NCI-H2171 treated with DMSO at 0.1 percent for 48 hours (cell line): ENCODE measurements around the gene NCOA6.
A peak's percentile ranks its signal among the peaks of the same experiment; 100 is the strongest.
"Not testable (repeated sequence)": the region's sequence is repeated elsewhere in the genome, so short reads cannot be mapped to it uniquely, and the experiment has no call there.

ENCODE experiments used
- DNase-seq: peaks from one replicate; lab custom pipeline; 2025; lab: John Stamatoyannopoulos, UW

The NCOA6 gene

GRCh38 chr20:34719242-34720017 is 106.0 kb downstream of the NCOA6 start:
- DNase-seq: not testable (repeated sequence)

GRCh38 chr20:34717230-34718095 is 108.0 kb downstream of the NCOA6 start:
- no peak for DNase-seq

- no peak for DNase-seq
Measured at GRCh38 chr20:34716921-34717229, 108.6 kb downstream of the NCOA6 start.

- no peak for DNase-seq
Measured at GRCh38 chr20:34715384-34715783, 110.1 kb downstream of the NCOA6 start.

- DNase-seq: not testable (repeated sequence)
Measured at GRCh38 chr20:34713944-34714515, 111.4 kb downstream of the NCOA6 start.

GRCh38 chr20:34713194-34713943 is 112.1 kb downstream of the NCOA6 start:
- peak; percentile 49 for DNase-seq

- DNase-seq: no peak
Measured at GRCh38 chr20:34712525-34713192, 112.8 kb downstream of the NCOA6 start.

GRCh38 chr20:34711813-34712430 is 113.5 kb downstream of the NCOA6 start:
- no peak for DNase-seq

- DNase-seq: no peak
Measured at GRCh38 chr20:34710861-34711574, 114.4 kb downstream of the NCOA6 start.

- no peak for DNase-seq
Measured at GRCh38 chr20:34710568-34710839, 114.9 kb downstream of the NCOA6 start.

- no peak for DNase-seq
Measured at GRCh38 chr20:34709831-34710567, 115.5 kb downstream of the NCOA6 start.

- peak; percentile 89 for DNase-seq
Measured at GRCh38 chr20:34709044-34709830, 116.2 kb downstream of the NCOA6 start.

GRCh38 chr20:34708621-34709043 is 116.8 kb downstream of the NCOA6 start:
- DNase-seq: peak; percentile 67

GRCh38 chr20:34706912-34707784 is 118.3 kb downstream of the NCOA6 start:
- no peak for DNase-seq

GRCh38 chr20:34706302-34706875 is 119.1 kb downstream of the NCOA6 start:
- no peak for DNase-seq

- no peak for DNase-seq
Measured at GRCh38 chr20:34705397-34706301, 119.8 kb downstream of the NCOA6 start.

GRCh38 chr20:34705008-34705396 is 120.4 kb downstream of the NCOA6 start:
- DNase-seq: no peak
